ENCODE data around the gene MED27. TPM values are rescaled to one million over a fixed set of nuclear protein-coding genes. Genes with fewer than 3 reads are reported as not detected.

The MED27 gene
- total RNA-seq, 1 donor from 2014 or later, result 10.5 TPM

DNA sequence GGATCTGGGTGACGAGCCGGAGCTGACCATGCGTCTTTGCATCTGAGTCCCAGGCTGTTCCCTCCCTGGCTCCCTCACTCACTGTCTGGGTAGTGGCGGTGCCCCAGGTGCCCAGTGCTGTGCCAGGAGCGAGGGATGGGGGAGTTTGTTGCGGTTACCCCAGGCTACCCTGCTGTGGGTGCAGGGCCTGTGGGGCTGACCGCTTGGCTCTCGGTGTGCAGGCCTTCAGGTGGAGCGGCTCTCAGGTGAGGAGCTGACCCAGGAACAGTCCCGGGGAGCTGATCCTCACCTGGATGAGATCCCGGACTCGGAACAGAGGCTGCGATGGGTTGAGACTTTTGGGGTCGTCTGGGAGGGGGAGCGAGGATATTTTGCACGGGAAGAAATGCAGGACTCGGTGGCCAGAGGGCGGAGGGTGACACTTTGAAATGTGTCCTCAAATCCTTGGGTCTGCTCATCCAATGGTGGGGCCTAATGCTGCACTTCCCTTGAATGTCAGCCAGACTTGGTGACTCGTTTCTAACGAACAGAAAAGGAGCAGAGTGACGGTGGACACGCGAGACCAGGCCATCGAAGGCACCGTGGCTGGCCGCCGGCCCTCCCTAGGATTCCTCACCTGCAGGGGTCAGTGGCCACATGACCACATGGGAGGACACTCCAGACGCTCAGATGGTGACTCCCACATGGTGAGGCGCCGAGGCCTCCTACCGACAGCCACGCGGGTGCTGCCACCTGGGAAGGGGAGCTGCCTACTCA lies 235.5 kb downstream of the MED27 start:
- no peak for FAIRE-seq

DNA sequence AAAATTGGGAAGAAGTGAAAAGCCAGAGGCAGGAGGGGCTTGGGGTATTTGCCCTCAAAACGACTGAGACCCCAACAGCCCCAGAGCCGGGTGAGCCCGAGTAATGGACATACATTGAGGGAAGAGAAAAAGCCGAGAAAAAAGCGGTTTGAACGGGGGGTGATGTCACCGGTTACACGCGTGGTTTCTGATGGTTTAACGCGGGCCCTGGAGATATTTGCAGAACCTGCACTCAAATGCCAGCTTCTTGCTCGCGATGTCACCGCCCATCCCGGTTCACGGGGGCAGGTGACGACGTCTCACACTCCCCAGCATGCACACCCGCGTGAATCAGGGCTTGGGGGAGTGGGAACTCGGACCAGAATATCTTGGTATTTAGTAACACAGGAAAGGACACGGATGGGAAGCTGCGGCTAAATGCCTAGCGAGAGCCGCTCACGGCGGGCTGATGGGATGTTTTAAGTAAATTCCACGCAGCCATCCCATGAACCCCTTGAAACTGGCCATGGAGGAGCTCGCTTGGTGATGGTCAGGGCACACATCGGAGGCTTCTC lies 237.8 kb downstream of the MED27 start:
- no peak for FAIRE-seq
- Histone ChIP-seq H3K36me3 (ENCODE audit: control insufficient read depth, insufficient read depth, low read length) (no peaks in the 10 kb centered on the region), H3K4me3 (ENCODE audit: low read depth, low read length) (no peak overlapping the region), H3K27me3 (ENCODE audit: control insufficient read depth, insufficient read depth, low read length) (peaks cover 7% of the 10 kb centered on the region)
- TF ChIP-seq, protein P1, sequence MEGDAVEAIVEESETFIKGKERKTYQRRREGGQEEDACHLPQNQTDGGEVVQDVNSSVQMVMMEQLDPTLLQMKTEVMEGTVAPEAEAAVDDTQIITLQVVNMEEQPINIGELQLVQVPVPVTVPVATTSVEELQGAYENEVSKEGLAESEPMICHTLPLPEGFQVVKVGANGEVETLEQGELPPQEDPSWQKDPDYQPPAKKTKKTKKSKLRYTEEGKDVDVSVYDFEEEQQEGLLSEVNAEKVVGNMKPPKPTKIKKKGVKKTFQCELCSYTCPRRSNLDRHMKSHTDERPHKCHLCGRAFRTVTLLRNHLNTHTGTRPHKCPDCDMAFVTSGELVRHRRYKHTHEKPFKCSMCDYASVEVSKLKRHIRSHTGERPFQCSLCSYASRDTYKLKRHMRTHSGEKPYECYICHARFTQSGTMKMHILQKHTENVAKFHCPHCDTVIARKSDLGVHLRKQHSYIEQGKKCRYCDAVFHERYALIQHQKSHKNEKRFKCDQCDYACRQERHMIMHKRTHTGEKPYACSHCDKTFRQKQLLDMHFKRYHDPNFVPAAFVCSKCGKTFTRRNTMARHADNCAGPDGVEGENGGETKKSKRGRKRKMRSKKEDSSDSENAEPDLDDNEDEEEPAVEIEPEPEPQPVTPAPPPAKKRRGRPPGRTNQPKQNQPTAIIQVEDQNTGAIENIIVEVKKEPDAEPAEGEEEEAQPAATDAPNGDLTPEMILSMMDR (IDR thresholded peaks at IDR 0.05; ENCODE audit: insufficient read depth, low read length, severe bottlenecking), result no peak
- DNase-seq (ENCODE audit: low read depth), result no peak

More for the DNA sequence above, 235.5 kb downstream of the MED27 start:
- Histone ChIP-seq H3K4me3 (ENCODE audit: low read depth, low read length) (no peak overlapping the region), H3K36me3 (ENCODE audit: control insufficient read depth, insufficient read depth, low read length) (no peaks in the 10 kb centered on the region), H3K27me3 (ENCODE audit: control insufficient read depth, insufficient read depth, low read length) (no peaks in the 10 kb centered on the region)
- no peak for DNase-seq (ENCODE audit: low read depth)
- TF ChIP-seq, protein P1 (IDR thresholded peaks at IDR 0.05; ENCODE audit: insufficient read depth, low read length, severe bottlenecking), result no peak

DNA sequence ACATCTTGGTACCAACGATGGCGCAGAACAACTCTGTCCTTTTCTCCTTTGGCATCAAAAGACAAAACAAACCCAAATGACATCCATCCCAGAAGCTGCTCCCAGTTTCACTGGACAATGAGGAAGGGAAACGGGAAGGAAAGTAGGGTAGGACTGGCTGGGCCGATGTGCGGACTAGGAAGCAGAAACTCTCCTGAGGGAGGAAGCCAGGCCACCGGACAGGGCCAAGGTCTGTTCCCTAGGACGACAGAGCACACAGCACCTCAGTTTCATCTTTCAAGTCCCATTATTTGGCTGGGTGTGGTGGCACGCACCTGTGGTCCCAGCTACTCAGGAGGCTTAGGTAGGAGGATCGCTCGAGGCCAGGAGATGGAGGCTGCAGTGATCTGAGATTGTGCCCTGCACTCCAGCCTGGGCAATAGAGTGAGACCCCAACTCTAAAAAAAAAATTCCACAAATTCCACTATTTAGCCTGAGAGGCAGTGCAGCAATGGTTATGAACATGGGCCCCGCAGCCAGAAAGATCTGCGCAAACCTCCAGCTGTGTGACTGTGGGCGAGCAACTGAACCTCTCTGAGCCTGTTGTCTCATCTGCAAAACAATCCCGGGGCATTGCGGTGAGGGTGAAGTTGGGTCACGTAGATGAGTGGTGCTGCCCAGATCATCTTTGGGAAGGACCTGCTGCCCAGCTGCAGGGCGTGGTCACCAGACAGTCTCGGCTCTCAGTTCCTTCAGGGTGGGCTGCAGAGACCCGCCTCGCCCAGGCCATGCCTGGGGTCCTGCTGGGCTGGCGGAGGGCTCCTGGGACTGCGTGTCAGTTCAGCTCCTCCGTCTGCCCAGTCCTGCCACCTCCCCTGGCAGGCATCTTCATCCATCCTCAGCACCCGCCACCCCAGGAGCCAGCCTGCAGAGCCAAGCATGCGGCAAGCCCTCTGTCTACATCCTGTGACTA lies 238.6 kb downstream of the MED27 start:
- TF ChIP-seq, protein P1 (IDR thresholded peaks at IDR 0.05; ENCODE audit: insufficient read depth, low read length, severe bottlenecking), result no peak
- H3K4me3 ChIP-seq (ENCODE audit: low read depth, low read length), result no peak overlapping the region
- peaks cover 7% of the 10 kb centered on the region for H3K27me3 ChIP-seq (ENCODE audit: control insufficient read depth, insufficient read depth, low read length)
- DNase-seq (ENCODE audit: low read depth) (no peak), FAIRE-seq (no peak)
- H3K36me3 ChIP-seq (ENCODE audit: control insufficient read depth, insufficient read depth, low read length), result no peaks in the 10 kb centered on the region

DNA sequence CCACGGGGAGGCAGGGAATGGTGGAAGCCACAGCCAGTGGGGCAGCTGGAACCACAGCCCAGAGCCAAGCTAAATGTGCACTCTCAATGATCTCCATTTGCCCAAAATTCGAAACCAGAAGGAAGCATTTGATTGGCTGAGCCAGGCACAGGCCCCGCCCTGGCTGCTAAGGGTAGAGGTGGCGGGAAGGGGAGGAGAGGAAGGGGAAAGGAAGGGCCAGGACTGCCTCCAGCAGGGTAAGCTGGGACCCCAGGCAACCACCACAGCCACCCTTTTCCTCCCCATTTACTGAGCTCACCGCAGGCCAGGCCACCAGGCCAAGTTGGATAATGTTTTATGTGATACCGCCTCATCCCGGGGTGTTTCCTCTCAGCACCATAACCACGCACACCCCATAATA lies 239.4 kb downstream of the MED27 start:
- no peak for DNase-seq (ENCODE audit: low read depth)
- no peak for FAIRE-seq
- no peaks in the 10 kb centered on the region for H3K36me3 ChIP-seq (ENCODE audit: control insufficient read depth, insufficient read depth, low read length)
- peaks cover 7% of the 10 kb centered on the region for H3K27me3 ChIP-seq (ENCODE audit: control insufficient read depth, insufficient read depth, low read length)
- TF ChIP-seq, protein P1 (IDR thresholded peaks at IDR 0.05; ENCODE audit: insufficient read depth, low read length, severe bottlenecking), result no peak
- no peak overlapping the region for H3K4me3 ChIP-seq (ENCODE audit: low read depth, low read length)

DNA sequence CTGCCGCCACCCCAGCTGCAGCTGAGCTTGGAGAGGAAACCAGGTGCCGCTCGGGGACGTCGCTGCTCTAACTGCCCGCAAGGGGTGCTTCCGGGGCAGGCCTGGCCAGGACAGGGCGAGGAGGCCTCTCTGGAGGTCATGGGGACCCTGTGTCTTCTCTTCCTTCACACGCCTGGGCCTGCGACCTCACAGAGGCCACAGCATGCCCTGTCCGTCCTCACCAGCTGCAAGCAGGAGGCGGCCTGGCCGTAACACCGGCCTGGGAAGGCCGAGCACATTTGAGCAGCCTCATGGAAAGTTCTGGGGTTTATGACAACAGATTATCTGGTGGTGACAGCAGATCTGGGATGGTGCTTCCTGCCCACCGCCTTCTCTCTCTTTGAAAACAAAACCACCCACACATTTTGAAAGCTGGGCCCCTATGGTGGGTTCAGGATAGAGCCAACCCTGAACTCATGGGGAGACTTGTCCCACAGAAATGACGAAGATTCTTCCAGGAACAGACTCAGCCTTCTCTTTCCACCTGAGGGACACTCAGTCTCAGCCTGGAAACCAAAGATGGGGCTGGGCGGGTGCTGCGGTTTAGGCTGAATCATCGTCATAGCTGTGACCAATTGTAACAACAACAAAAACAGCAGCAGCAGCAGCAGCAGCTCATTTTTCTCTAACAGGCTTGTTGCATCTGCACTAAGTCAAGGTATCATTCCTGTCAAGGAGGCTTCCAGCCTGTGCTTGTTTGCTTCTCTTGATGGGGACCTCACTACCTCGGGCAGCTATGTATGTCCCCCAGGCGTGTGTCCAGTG lies 240.2 kb downstream of the MED27 start:
- H3K4me3 ChIP-seq (ENCODE audit: low read depth, low read length), result no peak overlapping the region
- H3K27me3 ChIP-seq (ENCODE audit: control insufficient read depth, insufficient read depth, low read length), result peaks cover 7% of the 10 kb centered on the region
- FAIRE-seq, result no peak
- no peaks in the 10 kb centered on the region for H3K36me3 ChIP-seq (ENCODE audit: control insufficient read depth, insufficient read depth, low read length)
- TF ChIP-seq, protein P1 (IDR thresholded peaks at IDR 0.05; ENCODE audit: insufficient read depth, low read length, severe bottlenecking), result no peak
- peak; percentile 54 for DNase-seq (ENCODE audit: low read depth)
